Tibial nerve (tissue), 4 donors: ENCODE results near the gene DDX46.

ENCODE experiments used
- EP300 ChIP-seq, 2 donors: sonication (generic); formaldehyde crosslinking; IDR thresholded peaks; one replicate each; pipeline ENCODE4 v1.6.1; 2017; ENCODE audit warnings: antibody characterized with exemption in 2 of 2, mild to moderate bottlenecking in 1 of 2
- POLR2A ChIP-seq, 2 donors: fragments of 450-650 bp; IDR thresholded peaks; one replicate each; pipeline ENCODE4 v1.6.1; 2017; ENCODE audit warnings: antibody characterized with exemption in 2 of 2, mild to moderate bottlenecking in 2 of 2, moderate library complexity in 2 of 2
- TF ChIP-seq, protein P1 (sequence below), 5 experiments: fragments of 200-600 bp in 3 of 5; fragments of 450-650 bp in 2 of 5; sonication (generic) in 3 of 5; IDR thresholded peaks; one replicate each; pipeline ENCODE4 v1.5.1; 2016 to 2019; ENCODE audit warnings: antibody characterized with exemption in 5 of 5, mild to moderate bottlenecking in 3 of 5, moderate library complexity in 2 of 5

DNA sequence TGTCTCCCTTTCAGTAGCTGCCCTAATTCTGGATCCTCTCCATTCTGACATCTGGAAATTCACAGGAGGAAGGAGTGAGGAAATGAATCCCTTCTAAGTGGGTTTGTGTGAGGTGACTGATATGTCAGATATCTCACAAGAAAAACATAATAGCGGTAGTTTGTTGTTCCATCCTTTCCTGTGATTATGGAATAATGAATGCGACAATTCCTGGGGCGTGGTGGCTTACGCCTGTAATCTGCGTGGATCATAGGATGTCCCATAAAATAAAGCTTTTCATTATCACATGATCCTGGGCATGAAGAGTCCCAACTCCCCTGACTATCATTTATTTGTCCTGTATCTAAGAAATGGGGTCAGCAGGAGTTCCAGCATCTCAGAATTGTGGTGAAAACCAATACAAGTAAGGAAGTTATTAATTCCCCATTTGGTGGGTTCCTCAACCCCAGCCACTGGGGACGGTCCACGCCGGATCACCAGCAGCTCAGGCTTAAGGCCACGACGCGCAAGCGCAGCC is 86.8 kb downstream of the DDX46 start:
- TF ChIP-seq, protein P1, sequence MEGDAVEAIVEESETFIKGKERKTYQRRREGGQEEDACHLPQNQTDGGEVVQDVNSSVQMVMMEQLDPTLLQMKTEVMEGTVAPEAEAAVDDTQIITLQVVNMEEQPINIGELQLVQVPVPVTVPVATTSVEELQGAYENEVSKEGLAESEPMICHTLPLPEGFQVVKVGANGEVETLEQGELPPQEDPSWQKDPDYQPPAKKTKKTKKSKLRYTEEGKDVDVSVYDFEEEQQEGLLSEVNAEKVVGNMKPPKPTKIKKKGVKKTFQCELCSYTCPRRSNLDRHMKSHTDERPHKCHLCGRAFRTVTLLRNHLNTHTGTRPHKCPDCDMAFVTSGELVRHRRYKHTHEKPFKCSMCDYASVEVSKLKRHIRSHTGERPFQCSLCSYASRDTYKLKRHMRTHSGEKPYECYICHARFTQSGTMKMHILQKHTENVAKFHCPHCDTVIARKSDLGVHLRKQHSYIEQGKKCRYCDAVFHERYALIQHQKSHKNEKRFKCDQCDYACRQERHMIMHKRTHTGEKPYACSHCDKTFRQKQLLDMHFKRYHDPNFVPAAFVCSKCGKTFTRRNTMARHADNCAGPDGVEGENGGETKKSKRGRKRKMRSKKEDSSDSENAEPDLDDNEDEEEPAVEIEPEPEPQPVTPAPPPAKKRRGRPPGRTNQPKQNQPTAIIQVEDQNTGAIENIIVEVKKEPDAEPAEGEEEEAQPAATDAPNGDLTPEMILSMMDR (IDR thresholded peaks at IDR 0.05) = no peak
- TF ChIP-seq POLR2A (IDR thresholded peaks at IDR 0.05) (no peak), EP300 (IDR thresholded peaks at IDR 0.05) (no peak)
